ENCODE results near the gene SLC26A1. TPM values are rescaled to one million over a fixed set of nuclear protein-coding genes. Genes with fewer than 3 reads are reported as not detected.

Gene SLC26A1
- total RNA-seq, 1 experiment from 2014 or later = 0.16 TPM

DNA sequence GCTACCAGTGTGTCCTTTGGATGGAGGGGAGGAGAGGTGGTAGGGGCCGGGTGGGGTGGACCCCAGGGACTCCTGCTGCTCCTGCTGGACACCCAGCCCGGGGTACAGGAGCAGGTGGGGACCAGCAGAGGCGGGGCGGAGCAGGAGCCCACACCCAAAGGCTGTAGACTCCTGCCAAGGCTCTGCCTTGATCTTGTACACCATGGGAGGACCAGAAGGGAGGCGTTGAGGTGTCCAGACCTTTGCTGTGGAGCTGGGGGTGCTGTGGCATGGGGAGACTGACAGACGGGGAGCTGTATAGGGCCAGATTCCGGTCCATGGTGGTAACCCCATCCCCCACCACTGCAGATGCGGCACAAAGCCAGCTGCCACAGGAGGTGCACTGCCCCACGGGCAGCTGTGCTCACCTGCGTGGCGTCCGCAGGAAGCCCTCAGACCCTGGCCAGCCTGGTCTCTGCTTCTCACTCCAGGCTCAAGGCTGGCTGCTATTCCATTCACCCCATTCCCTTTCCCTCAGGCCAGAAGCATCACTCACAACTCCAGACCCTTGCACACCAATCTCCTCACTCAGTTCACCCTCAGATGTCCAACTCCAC is 5.0 kb upstream of the SLC26A1 start:
- POLR2A ChIA-PET = interaction anchor here (1.2 kb wide), 1 partner anchor 13 kb away, joined by 5 read pairs; no protein-coding TSS in a partner anchor
- peak overlapping the region; percentile 31 for H3K4me3 Mint-ChIP-seq (ENCODE audit: unreplicated experiment)
- H3K36me3 Mint-ChIP-seq (ENCODE audit: insufficient read depth, unreplicated experiment) = peaks cover 10% of the 10 kb centered on the region
- H3K4me1 Mint-ChIP-seq (ENCODE audit: insufficient read depth, unreplicated experiment) = no peaks in the 10 kb centered on the region
- BruUV-seq (replicated peaks) = no TSS peak
- TF ChIP-seq, protein P1, sequence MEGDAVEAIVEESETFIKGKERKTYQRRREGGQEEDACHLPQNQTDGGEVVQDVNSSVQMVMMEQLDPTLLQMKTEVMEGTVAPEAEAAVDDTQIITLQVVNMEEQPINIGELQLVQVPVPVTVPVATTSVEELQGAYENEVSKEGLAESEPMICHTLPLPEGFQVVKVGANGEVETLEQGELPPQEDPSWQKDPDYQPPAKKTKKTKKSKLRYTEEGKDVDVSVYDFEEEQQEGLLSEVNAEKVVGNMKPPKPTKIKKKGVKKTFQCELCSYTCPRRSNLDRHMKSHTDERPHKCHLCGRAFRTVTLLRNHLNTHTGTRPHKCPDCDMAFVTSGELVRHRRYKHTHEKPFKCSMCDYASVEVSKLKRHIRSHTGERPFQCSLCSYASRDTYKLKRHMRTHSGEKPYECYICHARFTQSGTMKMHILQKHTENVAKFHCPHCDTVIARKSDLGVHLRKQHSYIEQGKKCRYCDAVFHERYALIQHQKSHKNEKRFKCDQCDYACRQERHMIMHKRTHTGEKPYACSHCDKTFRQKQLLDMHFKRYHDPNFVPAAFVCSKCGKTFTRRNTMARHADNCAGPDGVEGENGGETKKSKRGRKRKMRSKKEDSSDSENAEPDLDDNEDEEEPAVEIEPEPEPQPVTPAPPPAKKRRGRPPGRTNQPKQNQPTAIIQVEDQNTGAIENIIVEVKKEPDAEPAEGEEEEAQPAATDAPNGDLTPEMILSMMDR (IDR thresholded peaks at IDR 0.05; ENCODE audit: unreplicated experiment) = no peak
- CTCF ChIA-PET = no interaction called here
- H3K27ac Mint-ChIP-seq (ENCODE audit: low read depth, unreplicated experiment) = peak overlapping the region; percentile 64
- peaks cover 19% of the 10 kb centered on the region for H3K27me3 Mint-ChIP-seq (ENCODE audit: insufficient read depth, unreplicated experiment)
- H3K9me3 Mint-ChIP-seq (ENCODE audit: unreplicated experiment) = no peaks in the 10 kb centered on the region
- intact Hi-C loops (cut with micrococcal nuclease) = no loop called here
- DNase-seq (ENCODE audit: unreplicated experiment) = no peak

GRCh38 chr4:997375-998071 is 4.3 kb upstream of the SLC26A1 start:
- H3K9me3 Mint-ChIP-seq (ENCODE audit: unreplicated experiment) = no peaks in the 10 kb centered on the region
- no TSS peak for BruUV-seq (replicated peaks)
- H3K27me3 Mint-ChIP-seq (ENCODE audit: insufficient read depth, unreplicated experiment) = peaks cover 19% of the 10 kb centered on the region

GRCh38 chr4:996997-997374 is 3.8 kb upstream of the SLC26A1 start:
- Mint-ChIP-seq H3K9me3 (ENCODE audit: unreplicated experiment) (no peaks in the 10 kb centered on the region), H3K36me3 (ENCODE audit: insufficient read depth, unreplicated experiment) (peaks cover 10% of the 10 kb centered on the region), H3K4me1 (ENCODE audit: insufficient read depth, unreplicated experiment) (no peaks in the 10 kb centered on the region), H3K27ac (ENCODE audit: low read depth, unreplicated experiment) (no peak overlapping the region), H3K4me3 (ENCODE audit: unreplicated experiment) (no peak overlapping the region), H3K27me3 (ENCODE audit: insufficient read depth, unreplicated experiment) (peaks cover 19% of the 10 kb centered on the region)
- CTCF ChIA-PET = no interaction called here
- POLR2A ChIA-PET = no interaction called here
- no peak for DNase-seq (ENCODE audit: unreplicated experiment)
- TF ChIP-seq, protein P1 (IDR thresholded peaks at IDR 0.05; ENCODE audit: unreplicated experiment) = no peak
- no TSS peak for BruUV-seq (replicated peaks)
- intact Hi-C loops (cut with micrococcal nuclease) = no loop called here

More at GRCh38 chr4:997375-998071, 4.3 kb upstream of the SLC26A1 start:
- intact Hi-C loops (cut with micrococcal nuclease) = no loop called here
- Mint-ChIP-seq H3K4me3 (ENCODE audit: unreplicated experiment) (no peak overlapping the region), H3K27ac (ENCODE audit: low read depth, unreplicated experiment) (no peak overlapping the region), H3K4me1 (ENCODE audit: insufficient read depth, unreplicated experiment) (no peaks in the 10 kb centered on the region), H3K36me3 (ENCODE audit: insufficient read depth, unreplicated experiment) (peaks cover 10% of the 10 kb centered on the region)
- POLR2A ChIA-PET = interaction anchor here (1.2 kb wide), 1 partner anchor 13 kb away, joined by 5 read pairs; no protein-coding TSS in a partner anchor
- no peak for DNase-seq (ENCODE audit: unreplicated experiment)
- CTCF ChIA-PET = no interaction called here
- TF ChIP-seq, protein P1 (IDR thresholded peaks at IDR 0.05; ENCODE audit: unreplicated experiment) = no peak

GRCh38 chr4:996030-996996 is 3.1 kb upstream of the SLC26A1 start:
- no TSS peak for BruUV-seq (replicated peaks)
- H3K36me3 Mint-ChIP-seq (ENCODE audit: insufficient read depth, unreplicated experiment) = peaks cover 10% of the 10 kb centered on the region
- H3K9me3 Mint-ChIP-seq (ENCODE audit: unreplicated experiment) = no peaks in the 10 kb centered on the region
- intact Hi-C loops (cut with micrococcal nuclease) = no loop called here
- DNase-seq (ENCODE audit: unreplicated experiment) = no peak
- H3K27ac Mint-ChIP-seq (ENCODE audit: low read depth, unreplicated experiment) = no peak overlapping the region
- no peaks in the 10 kb centered on the region for H3K4me1 Mint-ChIP-seq (ENCODE audit: insufficient read depth, unreplicated experiment)
- H3K4me3 Mint-ChIP-seq (ENCODE audit: unreplicated experiment) = no peak overlapping the region
- H3K27me3 Mint-ChIP-seq (ENCODE audit: insufficient read depth, unreplicated experiment) = peaks cover 19% of the 10 kb centered on the region
- POLR2A ChIA-PET = no interaction called here
- TF ChIP-seq, protein P1 (IDR thresholded peaks at IDR 0.05; ENCODE audit: unreplicated experiment) = no peak
- CTCF ChIA-PET = interaction anchor here (0.6 kb wide), 1 partner anchor 212 kb away, joined by 3 read pairs; no protein-coding TSS in a partner anchor
